NCI-H82 treated with DMSO at 0.1 percent for 48 hours (cell line): Measurements from ENCODE around the gene TRAPPC2L.
A peak's percentile ranks its signal among the peaks of the same experiment; 100 is the strongest.

ENCODE experiments used
- DNase-seq: peaks from one replicate; lab custom pipeline; 2025; ENCODE audit not compliant: unreplicated experiment; lab: John Stamatoyannopoulos, UW

The TRAPPC2L gene

GRCh38 chr16:88857728-88858339 lies 907 bp downstream of the TRAPPC2L start:
- DNase-seq: peak; percentile 35

GRCh38 chr16:88859381-88860091 lies 2.6 kb downstream of the TRAPPC2L start:
- DNase-seq: no peak

GRCh38 chr16:88861359-88861758 lies 4.4 kb downstream of the TRAPPC2L start:
- no peak for DNase-seq

- DNase-seq: no peak
Measured at GRCh38 chr16:88862968-88863367, 6.0 kb downstream of the TRAPPC2L start.

GRCh38 chr16:88863426-88863825 lies 6.5 kb downstream of the TRAPPC2L start:
- no peak for DNase-seq

- no peak for DNase-seq
Measured at GRCh38 chr16:88864099-88864498, 7.2 kb downstream of the TRAPPC2L start.

- no peak for DNase-seq
Measured at GRCh38 chr16:88864521-88864920, 7.6 kb downstream of the TRAPPC2L start.

- DNase-seq: no peak
Measured at GRCh38 chr16:88865310-88865709, 8.4 kb downstream of the TRAPPC2L start.

- no peak for DNase-seq
Measured at GRCh38 chr16:88865742-88866141, 8.8 kb downstream of the TRAPPC2L start.

GRCh38 chr16:88866151-88866920 lies 9.4 kb downstream of the TRAPPC2L start, which contains the start of gene PABPN1L:
Gene PABPN1L, minus strand, starts transcription at chr16:88866660. Its CDS starts 54 bp downstream, at chr16:88866606.
- no peak for DNase-seq

GRCh38 chr16:88867581-88868246 lies 10.8 kb downstream of the TRAPPC2L start:
- no peak for DNase-seq

GRCh38 chr16:88868974-88869672 lies 12.2 kb downstream of the TRAPPC2L start:
- no peak for DNase-seq

- no peak for DNase-seq
Measured at GRCh38 chr16:88869673-88869980, 12.7 kb downstream of the TRAPPC2L start.

- DNase-seq: no peak
Measured at GRCh38 chr16:88870608-88871348, 13.9 kb downstream of the TRAPPC2L start.

- no peak for DNase-seq
Measured at GRCh38 chr16:88871349-88871702, 14.4 kb downstream of the TRAPPC2L start.

GRCh38 chr16:88871730-88872416 lies 14.9 kb downstream of the TRAPPC2L start:
- no peak for DNase-seq

GRCh38 chr16:88872650-88873331 lies 15.9 kb downstream of the TRAPPC2L start:
- DNase-seq: no peak

- no peak for DNase-seq
Measured at GRCh38 chr16:88874938-88875599, 18.1 kb downstream of the TRAPPC2L start.
